PC-9 (cell line): Measurements from ENCODE around the gene ALK.

Experiments
- EZH2 ChIP-seq: fragments of 200-600 bp; sonication (generic); IDR thresholded peaks from 2 replicates; pipeline ENCODE4 v1.8.0; 2017; ENCODE audit warnings: antibody characterized with exemption, low read depth
- TF ChIP-seq, protein P1 (sequence below): fragments of 200-600 bp; sonication (generic); conservative IDR thresholded peaks from 2 replicates; pipeline ENCODE4 v1.6.1; 2017; ENCODE audit warnings: mixed run types, antibody characterized with exemption, mild to moderate bottlenecking, moderate library complexity

DNA sequence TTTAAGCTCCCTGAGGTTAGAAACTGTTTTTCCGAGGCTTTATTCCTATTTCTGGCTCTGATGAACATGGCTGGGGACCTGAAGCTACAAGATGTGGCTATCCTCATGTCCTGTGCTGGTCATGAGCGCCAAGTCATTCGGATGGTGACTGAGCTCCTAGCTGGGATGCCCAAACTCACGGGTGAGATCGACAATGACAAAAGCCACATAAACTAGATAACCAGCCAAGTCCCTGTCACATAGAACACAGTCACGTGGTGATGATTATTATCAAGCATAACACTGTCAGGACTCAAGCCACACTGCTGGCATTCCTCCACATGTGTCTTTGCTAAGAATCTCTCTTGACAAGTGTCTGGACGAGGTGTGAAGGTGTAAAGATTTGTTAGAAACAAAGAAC lies 531.2 kb downstream of the ALK start:
- TF ChIP-seq, protein P1, sequence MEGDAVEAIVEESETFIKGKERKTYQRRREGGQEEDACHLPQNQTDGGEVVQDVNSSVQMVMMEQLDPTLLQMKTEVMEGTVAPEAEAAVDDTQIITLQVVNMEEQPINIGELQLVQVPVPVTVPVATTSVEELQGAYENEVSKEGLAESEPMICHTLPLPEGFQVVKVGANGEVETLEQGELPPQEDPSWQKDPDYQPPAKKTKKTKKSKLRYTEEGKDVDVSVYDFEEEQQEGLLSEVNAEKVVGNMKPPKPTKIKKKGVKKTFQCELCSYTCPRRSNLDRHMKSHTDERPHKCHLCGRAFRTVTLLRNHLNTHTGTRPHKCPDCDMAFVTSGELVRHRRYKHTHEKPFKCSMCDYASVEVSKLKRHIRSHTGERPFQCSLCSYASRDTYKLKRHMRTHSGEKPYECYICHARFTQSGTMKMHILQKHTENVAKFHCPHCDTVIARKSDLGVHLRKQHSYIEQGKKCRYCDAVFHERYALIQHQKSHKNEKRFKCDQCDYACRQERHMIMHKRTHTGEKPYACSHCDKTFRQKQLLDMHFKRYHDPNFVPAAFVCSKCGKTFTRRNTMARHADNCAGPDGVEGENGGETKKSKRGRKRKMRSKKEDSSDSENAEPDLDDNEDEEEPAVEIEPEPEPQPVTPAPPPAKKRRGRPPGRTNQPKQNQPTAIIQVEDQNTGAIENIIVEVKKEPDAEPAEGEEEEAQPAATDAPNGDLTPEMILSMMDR, result no peak
- no peak for TF ChIP-seq EZH2
